GM19193 (cell line): ENCODE measurements around the gene FKBP8.

Experiments
- POLR2A ChIP-seq: IDR thresholded peaks from 4 replicates; pipeline ENCODE4 v1.6.1; 2011; ENCODE audit not compliant: insufficient read depth, insufficient read length; ENCODE audit errors: extremely low read depth

Gene FKBP8

DNA sequence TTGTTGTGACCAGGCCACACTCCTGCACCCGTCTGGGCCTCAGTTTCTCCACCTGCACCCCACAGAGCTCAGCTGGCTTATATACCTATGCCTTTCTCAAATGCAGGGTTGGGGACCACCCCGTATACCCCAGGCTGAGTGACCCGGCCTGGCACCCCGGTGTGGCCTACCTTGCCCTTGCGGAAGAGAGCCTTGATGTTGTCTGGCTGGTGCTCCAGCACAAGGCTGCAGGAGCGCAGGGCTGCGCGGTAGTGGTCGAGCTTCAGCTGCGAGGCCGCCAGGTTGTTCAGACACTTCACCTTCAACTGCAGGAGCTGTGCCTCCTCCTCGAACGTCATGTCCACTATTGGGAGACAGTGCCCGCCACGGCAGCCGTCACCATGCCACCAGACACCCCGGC lies 5.9 kb downstream of the FKBP8 start:
- no peak for TF ChIP-seq POLR2A

- no peak for TF ChIP-seq POLR2A
Observed at GRCh38 chr19:18536475-18536874, 6.9 kb downstream of the FKBP8 start.

- no peak for TF ChIP-seq POLR2A
Observed at GRCh38 chr19:18533058-18533457, 10.3 kb downstream of the FKBP8 start.

- TF ChIP-seq POLR2A: no peak
Observed at GRCh38 chr19:18532168-18532890, 11.0 kb downstream of the FKBP8 start.

GRCh38 chr19:18531485-18531884 lies 11.9 kb downstream of the FKBP8 start:
- TF ChIP-seq POLR2A: no peak

GRCh38 chr19:18529782-18530181 lies 13.6 kb downstream of the FKBP8 start:
- TF ChIP-seq POLR2A: no peak

DNA sequence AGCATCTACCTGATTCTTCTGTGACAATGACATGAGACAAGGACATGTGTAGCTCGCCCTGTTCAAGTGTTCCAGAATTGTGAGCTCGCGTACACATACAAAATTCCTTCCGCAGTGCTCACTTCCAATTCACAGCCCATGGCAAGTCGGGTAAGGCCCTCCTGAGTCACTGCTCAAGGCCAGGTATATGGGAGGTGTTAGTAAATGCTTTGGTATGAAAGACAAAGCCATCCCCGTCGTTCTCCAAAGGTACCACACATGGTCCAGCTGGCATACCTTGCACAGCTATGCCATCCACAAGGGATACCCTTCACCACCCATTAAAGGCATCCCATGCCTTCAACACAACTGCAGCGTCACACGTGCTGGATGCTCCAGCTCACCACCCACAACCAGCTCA lies 17.1 kb downstream of the FKBP8 start:
- TF ChIP-seq POLR2A: no peak

DNA sequence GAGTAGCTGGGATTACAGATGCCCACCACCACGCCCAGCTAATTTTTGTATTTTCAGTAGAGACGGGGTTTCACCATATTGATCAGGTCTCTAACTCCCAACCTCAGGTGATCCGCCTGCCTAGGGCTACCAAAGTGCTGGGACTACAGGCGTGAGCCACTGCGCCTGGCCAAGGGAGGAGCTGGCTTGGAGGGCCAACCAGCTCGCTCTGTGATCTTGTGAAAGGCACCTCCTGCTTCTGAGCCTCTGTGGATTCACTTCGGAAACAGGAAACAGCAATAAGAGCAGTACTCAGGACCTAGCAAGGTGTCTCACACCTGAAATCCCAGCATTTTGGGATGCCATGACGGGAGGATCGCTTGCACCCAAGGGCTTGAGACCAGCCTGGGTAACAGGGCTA lies 19.5 kb downstream of the FKBP8 start:
- TF ChIP-seq POLR2A: no peak

DNA sequence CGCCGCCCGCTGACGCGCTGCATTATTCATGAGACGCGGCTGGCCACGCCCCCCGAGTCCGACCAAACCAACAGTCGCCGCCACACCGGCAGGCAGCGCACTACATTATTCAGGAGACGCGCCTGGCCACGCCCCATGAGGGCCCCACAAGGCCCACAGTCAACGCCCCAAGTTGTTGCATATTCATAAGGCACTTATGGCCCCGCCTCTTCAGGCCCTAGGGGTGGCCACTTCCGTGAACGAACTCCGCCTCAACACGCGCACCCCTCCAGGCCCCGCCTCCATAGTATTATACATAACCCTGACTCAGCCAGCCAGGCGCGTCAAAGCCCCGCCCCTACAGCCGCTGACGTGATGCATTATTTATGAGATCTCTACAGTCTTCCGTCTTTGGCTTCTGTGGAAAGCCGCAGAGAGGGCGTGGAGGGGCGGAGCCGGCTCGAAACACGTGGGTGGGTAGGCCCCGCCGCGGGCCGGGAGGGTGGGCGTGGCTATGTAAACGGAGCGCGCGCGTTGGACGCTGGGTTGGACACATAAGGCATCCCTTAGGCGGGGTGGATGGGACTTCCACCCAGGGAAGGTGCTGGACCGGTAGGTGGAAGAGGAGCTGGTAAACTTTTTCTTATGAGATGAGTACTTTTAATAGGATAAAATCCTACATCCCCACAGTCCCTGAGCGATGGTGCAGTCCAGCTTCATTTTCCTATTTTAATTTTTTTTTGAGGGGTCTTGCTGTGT lies 21.1 kb downstream of the FKBP8 start:
- TF ChIP-seq POLR2A: peak; percentile 65

- peak; percentile 90 for TF ChIP-seq POLR2A
Observed at GRCh38 chr19:18521692-18522123, 21.7 kb downstream of the FKBP8 start, which contains the start of gene ELL. Gene ELL, minus strand, starts transcription at chr19:18522070. Its CDS starts 15 bp downstream, at chr19:18522055.

GRCh38 chr19:18520848-18521691 lies 22.3 kb downstream of the FKBP8 start:
- peak; percentile 44 for TF ChIP-seq POLR2A

DNA sequence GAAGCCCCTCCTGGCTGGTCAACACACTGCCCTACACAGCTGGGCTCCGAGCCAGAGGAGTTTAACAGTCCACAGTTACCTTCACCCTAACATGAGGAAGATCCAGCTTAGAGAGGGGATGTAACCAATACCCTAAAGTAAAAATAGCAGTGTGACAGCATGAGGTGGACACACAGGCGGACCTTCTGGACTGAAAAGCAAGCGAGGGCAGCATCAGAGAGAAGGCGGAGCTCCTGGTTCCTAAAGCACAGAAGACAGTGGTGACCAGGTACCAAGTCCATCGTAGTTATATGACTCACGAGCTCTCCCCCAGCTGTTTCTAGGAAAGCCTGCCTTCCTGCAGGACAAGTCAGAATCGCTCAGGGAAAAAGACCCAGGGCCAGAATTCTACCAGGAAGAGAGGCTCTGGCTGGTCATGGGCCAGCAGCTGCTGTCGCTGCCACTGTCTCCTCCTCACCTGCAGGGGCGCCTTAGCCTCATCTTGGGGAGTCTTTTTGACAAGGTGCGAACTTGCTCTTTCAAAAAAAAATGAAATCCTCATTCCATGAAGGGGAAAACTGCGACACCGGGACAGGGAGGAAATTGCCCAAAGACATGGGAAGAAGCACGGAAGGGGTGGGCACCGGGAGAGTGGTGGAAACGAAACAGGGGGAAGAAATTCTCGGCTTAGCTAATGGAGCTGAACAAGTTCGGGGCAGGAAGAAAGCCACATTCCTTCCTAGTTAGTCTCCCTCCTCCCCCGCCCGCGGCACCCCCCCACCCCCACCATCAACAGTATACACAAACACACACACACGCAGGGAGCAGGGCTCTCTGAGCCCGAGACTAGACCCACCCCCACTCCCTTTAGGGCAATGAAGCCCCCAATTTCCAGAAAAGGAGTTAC lies 23.2 kb downstream of the FKBP8 start:
- TF ChIP-seq POLR2A: no peak

- no peak for TF ChIP-seq POLR2A
Observed at GRCh38 chr19:18518639-18519038, 24.7 kb downstream of the FKBP8 start.

DNA sequence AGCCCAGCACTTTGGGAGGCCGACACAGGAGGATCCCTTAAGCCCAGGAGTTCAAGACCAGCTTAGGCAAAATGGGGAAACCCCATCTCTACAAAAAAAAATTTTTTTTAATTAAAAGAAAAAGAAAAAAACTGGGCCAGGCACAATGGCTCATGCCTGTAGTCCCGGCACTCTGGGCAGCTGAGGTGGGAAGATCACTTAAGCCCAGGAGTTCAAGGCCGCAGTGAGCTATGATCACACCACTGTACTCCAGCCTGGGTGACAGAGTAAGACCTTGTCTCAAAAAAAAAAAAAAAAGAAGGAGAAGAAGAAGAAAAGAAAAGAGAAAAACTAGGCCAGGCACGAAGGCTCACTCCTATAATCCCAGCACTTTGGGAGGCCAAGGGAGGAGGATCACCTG lies 25.8 kb downstream of the FKBP8 start:
- TF ChIP-seq POLR2A: no peak
